GM21723 (cell line): ENCODE data around the gene VAMP1.
"Not testable (repeated sequence)": the region's sequence is repeated elsewhere in the genome, so short reads cannot be mapped to it uniquely, and the experiment has no call there.

Source experiments
- ATAC-seq: cut with Tn5 transposase; IDR thresholded peaks from one replicate; pipeline ENCODE4 v1.9.1; 2021; ENCODE audit warnings: mild to moderate bottlenecking, moderate library complexity; ENCODE audit not compliant: unreplicated experiment

The VAMP1 gene

GRCh38 chr12:6451348-6452244, 18.9 kb downstream of the VAMP1 start, which contains the start of gene TAPBPL:
TSS of gene TAPBPL (plus strand) at chr12:6452042. CDS start at chr12:6452249, 207 bp downstream.
- peak; percentile 61 for ATAC-seq

- ATAC-seq: no peak
Measured at GRCh38 chr12:6450869-6451347, 19.6 kb downstream of the VAMP1 start.

GRCh38 chr12:6450091-6450868, 20.2 kb downstream of the VAMP1 start:
- ATAC-seq: no peak

- no peak for ATAC-seq
Measured at GRCh38 chr12:6444704-6445688, 25.5 kb downstream of the VAMP1 start, which contains the start of gene CD27. TSS of gene CD27 (plus strand) at chr12:6444955. CDS start at chr12:6445096, 141 bp downstream.

GRCh38 chr12:6444031-6444430, 26.4 kb downstream of the VAMP1 start:
- ATAC-seq: no peak

- no peak for ATAC-seq
Measured at GRCh38 chr12:6443361-6443983, 27.0 kb downstream of the VAMP1 start.

- no peak for ATAC-seq
Measured at GRCh38 chr12:6442836-6443235, 27.6 kb downstream of the VAMP1 start.

GRCh38 chr12:6440391-6440790, 30.1 kb downstream of the VAMP1 start:
- no peak for ATAC-seq

GRCh38 chr12:6438345-6438744, 32.1 kb downstream of the VAMP1 start:
- ATAC-seq: no peak

- ATAC-seq: no peak
Measured at GRCh38 chr12:6437586-6437985, 32.9 kb downstream of the VAMP1 start.

- no peak for ATAC-seq
Measured at GRCh38 chr12:6435961-6436715, 34.3 kb downstream of the VAMP1 start.

- peak; percentile 38 for ATAC-seq
Measured at GRCh38 chr12:6434205-6435140, 36.0 kb downstream of the VAMP1 start.

- no peak for ATAC-seq
Measured at GRCh38 chr12:6432991-6433390, 37.5 kb downstream of the VAMP1 start.

- no peak for ATAC-seq
Measured at GRCh38 chr12:6430124-6430989, 40.1 kb downstream of the VAMP1 start.

- ATAC-seq: no peak
Measured at GRCh38 chr12:6428326-6428725, 42.2 kb downstream of the VAMP1 start.

- not testable (repeated sequence) for ATAC-seq
Measured at GRCh38 chr12:6427796-6428195, 42.7 kb downstream of the VAMP1 start.
